Measurements from ENCODE around the gene TNS3.

TNS3 gene

GRCh38 chr7:47561715-47562446, 20.0 kb downstream of the TNS3 start:
- TF ChIP-seq, protein P1, sequence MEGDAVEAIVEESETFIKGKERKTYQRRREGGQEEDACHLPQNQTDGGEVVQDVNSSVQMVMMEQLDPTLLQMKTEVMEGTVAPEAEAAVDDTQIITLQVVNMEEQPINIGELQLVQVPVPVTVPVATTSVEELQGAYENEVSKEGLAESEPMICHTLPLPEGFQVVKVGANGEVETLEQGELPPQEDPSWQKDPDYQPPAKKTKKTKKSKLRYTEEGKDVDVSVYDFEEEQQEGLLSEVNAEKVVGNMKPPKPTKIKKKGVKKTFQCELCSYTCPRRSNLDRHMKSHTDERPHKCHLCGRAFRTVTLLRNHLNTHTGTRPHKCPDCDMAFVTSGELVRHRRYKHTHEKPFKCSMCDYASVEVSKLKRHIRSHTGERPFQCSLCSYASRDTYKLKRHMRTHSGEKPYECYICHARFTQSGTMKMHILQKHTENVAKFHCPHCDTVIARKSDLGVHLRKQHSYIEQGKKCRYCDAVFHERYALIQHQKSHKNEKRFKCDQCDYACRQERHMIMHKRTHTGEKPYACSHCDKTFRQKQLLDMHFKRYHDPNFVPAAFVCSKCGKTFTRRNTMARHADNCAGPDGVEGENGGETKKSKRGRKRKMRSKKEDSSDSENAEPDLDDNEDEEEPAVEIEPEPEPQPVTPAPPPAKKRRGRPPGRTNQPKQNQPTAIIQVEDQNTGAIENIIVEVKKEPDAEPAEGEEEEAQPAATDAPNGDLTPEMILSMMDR (IDR thresholded peaks at IDR 0.05; ENCODE audit: extremely low read depth, insufficient read depth, missing control alignments): no peak
- in situ Hi-C loops (cut with MboI; ENCODE audit: low pct_unique_long_range_greater_than_20kb, low sequenced_read_pairs, unreplicated experiment): no loop called here
- no peak for DNase-seq (ENCODE audit: low spot score)

DNA sequence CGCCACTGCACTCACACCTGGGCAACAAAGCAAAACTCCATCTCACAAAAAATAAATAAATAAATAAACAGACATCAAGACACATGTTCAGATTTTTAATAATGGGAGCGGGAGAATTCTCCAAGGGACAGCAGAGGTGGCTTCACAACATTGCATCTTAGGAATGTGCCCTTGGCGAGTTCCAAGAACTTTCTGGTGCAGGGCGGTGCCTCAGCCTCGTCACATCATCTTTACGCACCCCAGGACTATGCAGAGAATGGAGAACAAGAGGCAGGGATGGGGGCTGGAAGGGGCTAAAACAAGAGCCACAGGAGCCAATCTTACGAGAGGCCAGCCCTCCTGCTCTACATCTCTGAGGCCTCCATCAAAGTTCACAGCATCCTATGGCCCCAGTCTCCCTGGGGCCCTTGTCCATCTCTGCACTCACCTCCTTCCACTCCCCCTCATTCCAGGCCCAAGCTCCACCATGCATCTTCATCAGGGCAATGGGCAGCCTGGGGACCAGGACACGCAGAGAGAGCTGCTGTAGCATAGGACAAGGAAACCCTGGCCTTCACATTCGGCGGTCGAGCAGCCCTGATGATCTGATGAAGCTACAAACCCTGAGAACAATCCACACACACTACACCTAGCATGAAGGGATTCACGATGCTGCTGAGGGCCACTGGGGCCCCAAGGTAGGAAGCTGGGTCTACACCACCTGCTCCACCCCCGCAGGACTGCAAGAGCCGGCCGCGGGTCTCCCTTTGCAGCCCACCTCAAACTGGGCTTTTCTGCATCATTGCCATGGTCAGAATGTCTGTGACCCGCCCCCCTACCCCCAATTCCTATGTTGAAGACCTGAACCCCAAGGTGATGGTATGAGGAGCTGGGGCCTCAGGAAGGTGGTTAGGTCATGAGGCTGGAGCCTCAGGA, 22.3 kb downstream of the TNS3 start:
- no peak for DNase-seq (ENCODE audit: low spot score)
- TF ChIP-seq, protein P1 (IDR thresholded peaks at IDR 0.05; ENCODE audit: extremely low read depth, insufficient read depth, missing control alignments): no peak
- in situ Hi-C loops (cut with MboI; ENCODE audit: low pct_unique_long_range_greater_than_20kb, low sequenced_read_pairs, unreplicated experiment): no loop called here

DNA sequence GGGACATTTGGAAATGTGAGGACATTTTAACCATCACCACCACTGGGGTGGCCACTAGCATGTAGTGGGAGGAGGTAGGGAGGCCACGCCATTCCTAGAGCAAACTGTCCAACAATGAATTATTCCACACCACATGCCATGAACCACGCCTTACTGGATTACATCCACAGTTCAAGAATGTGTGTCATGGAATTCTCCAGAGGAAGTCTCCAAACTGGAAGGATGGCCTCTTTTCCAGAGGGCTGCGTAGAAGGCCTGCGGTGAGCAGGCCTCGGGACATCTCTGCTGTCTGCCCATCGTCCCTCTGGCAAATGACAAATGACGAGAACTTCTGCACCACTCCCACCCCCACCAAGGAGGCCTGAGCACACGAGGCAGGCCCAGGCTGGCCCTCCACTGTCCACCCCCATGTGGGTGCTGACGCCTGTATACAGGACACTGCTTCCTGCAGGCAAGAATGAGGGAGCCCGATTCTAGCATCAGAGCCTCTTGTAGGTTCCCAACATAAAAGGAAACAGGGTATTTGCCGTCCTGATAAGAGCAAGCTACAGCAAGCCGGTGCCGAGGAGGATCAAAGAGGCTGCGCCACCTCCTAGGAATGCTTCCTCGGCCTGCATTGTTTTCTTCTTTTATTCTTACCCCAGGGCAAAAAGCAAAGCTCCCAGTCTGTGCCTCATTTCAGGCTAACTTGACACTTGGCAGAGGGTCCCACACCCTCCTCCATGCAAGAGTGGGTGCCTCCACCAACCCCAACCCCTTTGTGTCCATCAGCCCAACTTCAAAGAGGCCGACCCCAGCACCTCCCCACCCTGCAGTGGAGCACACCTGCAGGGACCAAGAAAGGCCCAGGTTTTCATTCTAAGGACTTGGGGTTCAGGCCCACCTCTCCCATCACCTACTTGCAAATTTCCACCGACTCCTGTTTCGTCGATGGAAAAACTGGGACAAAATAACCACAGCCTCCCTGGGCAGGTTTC, 23.9 kb downstream of the TNS3 start:
- TF ChIP-seq, protein P1 (IDR thresholded peaks at IDR 0.05; ENCODE audit: extremely low read depth, insufficient read depth, missing control alignments): no peak
- no peak for DNase-seq (ENCODE audit: low spot score)
- in situ Hi-C loops (cut with MboI; ENCODE audit: low pct_unique_long_range_greater_than_20kb, low sequenced_read_pairs, unreplicated experiment): no loop called here

DNA sequence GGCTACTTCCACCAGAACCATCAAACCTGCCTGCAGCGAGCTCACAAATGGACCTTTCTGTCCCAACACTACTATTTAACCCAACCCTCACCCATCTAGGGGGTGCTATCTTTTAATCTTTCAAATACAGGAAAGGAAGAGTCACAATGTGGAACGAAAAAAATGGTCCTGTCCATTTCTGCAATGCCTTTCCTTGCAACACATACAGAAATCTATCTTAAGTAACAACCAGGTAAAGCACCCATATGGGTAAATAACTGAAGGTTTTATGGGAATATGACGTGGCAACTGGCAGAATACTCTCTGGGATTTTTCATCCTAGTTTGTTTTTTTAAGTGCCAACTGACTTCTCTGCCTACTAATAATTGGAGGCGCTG, 24.6 kb downstream of the TNS3 start:
- in situ Hi-C loops (cut with MboI; ENCODE audit: low pct_unique_long_range_greater_than_20kb, low sequenced_read_pairs, unreplicated experiment): no loop called here
- DNase-seq (ENCODE audit: low spot score): no peak
- TF ChIP-seq, protein P1 (IDR thresholded peaks at IDR 0.05; ENCODE audit: extremely low read depth, insufficient read depth, missing control alignments): no peak

- no peak for DNase-seq (ENCODE audit: low spot score)
- in situ Hi-C loops (cut with MboI; ENCODE audit: low pct_unique_long_range_greater_than_20kb, low sequenced_read_pairs, unreplicated experiment): no loop called here
- TF ChIP-seq, protein P1 (IDR thresholded peaks at IDR 0.05; ENCODE audit: extremely low read depth, insufficient read depth, missing control alignments): no peak
Measured at GRCh38 chr7:47556511-47557180, 25.3 kb downstream of the TNS3 start.
